Measurements from ENCODE around the gene ABCD3. TPM values are rescaled to one million over a fixed set of nuclear protein-coding genes. Genes with fewer than 3 reads are reported as not detected.
A peak's percentile ranks its signal among the peaks of the same experiment; 100 is the strongest.

Gene ABCD3
- total and polyA plus RNA-seq, 2 experiments from 2014 or later, result 31.8 to 41.7 TPM

- no peak for DNase-seq
- 87 to 92% methylated on average over 2 of the region's 2 CpGs for WGBS, 2 experiments (ENCODE audit: low coverage in 1 of 2, low lambda C conversion rate in 2 of 2, missing lambda C conversion rate in 2 of 2)
- H3K4me3 ChIP-seq, result no peak overlapping the region
- no peaks in the 10 kb centered on the region for H4K20me1 ChIP-seq (ENCODE audit: insufficient read depth)
- no peaks in the 10 kb centered on the region for H3K9me3 ChIP-seq (ENCODE audit: low read depth)
- no peaks in the 10 kb centered on the region for H3K79me2 ChIP-seq (ENCODE audit: insufficient read depth)
- no peak overlapping the region for H2AFZ ChIP-seq
- in situ Hi-C loops (cut with MboI), result no loop called here
- peaks cover 9% of the 10 kb centered on the region for H3K4me1 ChIP-seq (ENCODE audit: insufficient read depth)
- no peaks in the 10 kb centered on the region for H3K36me3 ChIP-seq (ENCODE audit: low read depth)
- H3K27ac ChIP-seq, result no peak overlapping the region
- no peak for TF ChIP-seq EZH2 (IDR thresholded peaks at IDR 0.05; ENCODE audit: insufficient read depth, poor library complexity, severe bottlenecking)
- TF ChIP-seq EZH2phosphoT487 (IDR thresholded peaks at IDR 0.05; ENCODE audit: insufficient read depth, low read depth), result no peak
- H3K9ac ChIP-seq, result no peak overlapping the region
- no peaks in the 10 kb centered on the region for H3K27me3 ChIP-seq (replicated peaks; ENCODE audit: insufficient read depth)
- peaks cover 21% of the 10 kb centered on the region for H3F3A ChIP-seq (ENCODE audit: insufficient read depth)
- H3K9me2 ChIP-seq (ENCODE audit: insufficient read depth), result no peaks in the 10 kb centered on the region
- H3K4me2 ChIP-seq (ENCODE audit: unreplicated experiment), result no peak overlapping the region
Measured at GRCh38 chr1:94413311-94413710, 4.9 kb upstream of the ABCD3 start.

- Histone ChIP-seq H3K36me3 (ENCODE audit: low read depth) (no peaks in the 10 kb centered on the region), H3K4me3 (peak overlapping the region; percentile 79), H3K9ac (peak overlapping the region; percentile 80), H3K9me2 (ENCODE audit: insufficient read depth) (no peaks in the 10 kb centered on the region), H3K27ac (peak overlapping the region; percentile 76), H2AFZ (peak overlapping the region; percentile 91), H3K79me2 (ENCODE audit: insufficient read depth) (peaks cover 35% of the 10 kb centered on the region), H3K4me1 (ENCODE audit: insufficient read depth) (peaks cover 27% of the 10 kb centered on the region), H4K20me1 (ENCODE audit: insufficient read depth) (no peaks in the 10 kb centered on the region; the same call in 1 of the 2 replicates), H3K27me3 (replicated peaks; ENCODE audit: insufficient read depth) (no peaks in the 10 kb centered on the region), H3F3A (ENCODE audit: insufficient read depth) (peaks cover 21% of the 10 kb centered on the region), H3K9me3 (ENCODE audit: low read depth) (no peaks in the 10 kb centered on the region), H3K4me2 (ENCODE audit: unreplicated experiment) (peak overlapping the region; percentile 88)
- WGBS, 2 experiments (ENCODE audit: low coverage in 1 of 2, low lambda C conversion rate in 2 of 2, missing lambda C conversion rate in 2 of 2), result 23 to 24% methylated on average over 15 of the region's 15 CpGs
- TF ChIP-seq EZH2 (IDR thresholded peaks at IDR 0.05; ENCODE audit: insufficient read depth, poor library complexity, severe bottlenecking), result no peak
- TF ChIP-seq EZH2phosphoT487 (IDR thresholded peaks at IDR 0.05; ENCODE audit: insufficient read depth, low read depth), result no peak
- DNase-seq, result peak; percentile 85
- in situ Hi-C loops (cut with MboI), result no loop called here
Measured at GRCh38 chr1:94416901-94417727, 1.1 kb upstream of the ABCD3 start.

GRCh38 chr1:94417728-94417977, 536 bp upstream of the ABCD3 start:
- no peaks in the 10 kb centered on the region for H3K9me2 ChIP-seq (ENCODE audit: insufficient read depth)
- no peaks in the 10 kb centered on the region for H3K27me3 ChIP-seq (replicated peaks; ENCODE audit: insufficient read depth)
- H3K9me3 ChIP-seq (ENCODE audit: low read depth), result no peaks in the 10 kb centered on the region
- TF ChIP-seq EZH2 (IDR thresholded peaks at IDR 0.05; ENCODE audit: insufficient read depth, poor library complexity, severe bottlenecking), result no peak
- no peak for TF ChIP-seq EZH2phosphoT487 (IDR thresholded peaks at IDR 0.05; ENCODE audit: insufficient read depth, low read depth)
- no peaks in the 10 kb centered on the region; the same call in 1 of the 2 replicates for H4K20me1 ChIP-seq (ENCODE audit: insufficient read depth)
- peaks cover 33% of the 10 kb centered on the region for H3K4me1 ChIP-seq (ENCODE audit: insufficient read depth)
- WGBS, 2 experiments (ENCODE audit: low coverage in 1 of 2, low lambda C conversion rate in 2 of 2, missing lambda C conversion rate in 2 of 2), result 1% methylated on average over 9 of the region's 9 CpGs
- no peaks in the 10 kb centered on the region for H3K36me3 ChIP-seq (ENCODE audit: low read depth)
- peak overlapping the region; percentile 79 for H3K4me3 ChIP-seq
- peaks cover 24% of the 10 kb centered on the region for H3F3A ChIP-seq (ENCODE audit: insufficient read depth)
- H3K27ac ChIP-seq, result peak overlapping the region; percentile 76
- in situ Hi-C loops (cut with MboI), result no loop called here
- peak overlapping the region; percentile 91 for H2AFZ ChIP-seq
- H3K79me2 ChIP-seq (ENCODE audit: insufficient read depth), result peaks cover 40% of the 10 kb centered on the region
- no peak for DNase-seq
- peak overlapping the region; percentile 88 for H3K4me2 ChIP-seq (ENCODE audit: unreplicated experiment)
- peak overlapping the region; percentile 80 for H3K9ac ChIP-seq

GRCh38 chr1:94418664-94419655, 771 bp downstream of the ABCD3 start:
- peak overlapping the region; percentile 79 for H3K4me3 ChIP-seq
- DNase-seq, result peak; percentile 80
- H3K4me1 ChIP-seq (ENCODE audit: insufficient read depth), result peaks cover 39% of the 10 kb centered on the region
- no peak for TF ChIP-seq EZH2 (IDR thresholded peaks at IDR 0.05; ENCODE audit: insufficient read depth, poor library complexity, severe bottlenecking)
- TF ChIP-seq EZH2phosphoT487 (IDR thresholded peaks at IDR 0.05; ENCODE audit: insufficient read depth, low read depth), result no peak
- H3K9me2 ChIP-seq (ENCODE audit: insufficient read depth), result no peaks in the 10 kb centered on the region
- 3% methylated on average over 39 to 46 of the region's 52 CpGs for WGBS, 2 experiments (ENCODE audit: low coverage in 1 of 2, low lambda C conversion rate in 2 of 2, missing lambda C conversion rate in 2 of 2)
- H3K27ac ChIP-seq, result peak overlapping the region; percentile 76
- in situ Hi-C loops (cut with MboI), result no loop called here
- no peaks in the 10 kb centered on the region; the same call in 1 of the 2 replicates for H4K20me1 ChIP-seq (ENCODE audit: insufficient read depth)
- H3K79me2 ChIP-seq (ENCODE audit: insufficient read depth), result peaks cover 53% of the 10 kb centered on the region
- H3K9me3 ChIP-seq (ENCODE audit: low read depth), result no peaks in the 10 kb centered on the region
- no peaks in the 10 kb centered on the region for H3K36me3 ChIP-seq (ENCODE audit: low read depth)
- H3K27me3 ChIP-seq (replicated peaks; ENCODE audit: insufficient read depth), result no peaks in the 10 kb centered on the region
- H3K9ac ChIP-seq, result peak overlapping the region; percentile 80
- H3K4me2 ChIP-seq (ENCODE audit: unreplicated experiment), result peak overlapping the region; percentile 80
- peak overlapping the region; percentile 85 for H2AFZ ChIP-seq
- peaks cover 32% of the 10 kb centered on the region for H3F3A ChIP-seq (ENCODE audit: insufficient read depth)

Measured in GM23248 (cell line).